ENCODE results near the gene NDEL1. TPM values are rescaled to one million over a fixed set of nuclear protein-coding genes. Genes with fewer than 3 reads are reported as not detected.

The NDEL1 gene
- total RNA-seq, 4 donors from 2014 or later: 58.1 to 67.3 (median 63.4) TPM

GRCh38 chr17:8477171-8477570 lies 41.5 kb downstream of the NDEL1 start:
- H3K27ac ChIP-seq: no peak overlapping the region
- WGBS, 2 donors (ENCODE audit: low coverage in 1 of 2): 60% methylated on average over 1 of the region's 8 CpGs; no CpG with 5 or more reads in 1 of the 2 donors

GRCh38 chr17:8477715-8478441 lies 42.2 kb downstream of the NDEL1 start:
- Histone ChIP-seq H3K9me3 (no peaks in the 10 kb centered on the region), H3K36me3 (peaks cover 0 to 96% of the 10 kb centered on the region in 2 donors), H3K27ac (no peak overlapping the region), H3K4me3 (no peak overlapping the region), H3K4me1 (peaks cover 0 to 27% (median 10%) of the 10 kb centered on the region in 3 donors), H3K27me3 (no peaks in the 10 kb centered on the region)
- TF ChIP-seq CTCF (IDR thresholded peaks at IDR 0.05): no peak
- TF ChIP-seq EP300 (IDR thresholded peaks at IDR 0.05): no peak
- TF ChIP-seq POLR2AphosphoS5 (IDR thresholded peaks at IDR 0.05): no peak
- TF ChIP-seq POLR2A (IDR thresholded peaks at IDR 0.05): no peak
- WGBS, 2 donors (ENCODE audit: low coverage in 1 of 2): 86 to 88% methylated on average over 18 to 20 of the region's 22 CpGs
- ATAC-seq: no peak

More at GRCh38 chr17:8477171-8477570, 41.5 kb downstream of the NDEL1 start:
- Histone ChIP-seq H3K27me3 (no peaks in the 10 kb centered on the region), H3K9me3 (no peaks in the 10 kb centered on the region), H3K36me3 (peaks cover 0 to 96% of the 10 kb centered on the region in 2 donors), H3K4me1 (peaks cover 0 to 27% (median 10%) of the 10 kb centered on the region in 3 donors), H3K4me3 (no peak overlapping the region)
- TF ChIP-seq POLR2A (IDR thresholded peaks at IDR 0.05) (no peak), POLR2AphosphoS5 (IDR thresholded peaks at IDR 0.05) (no peak), EP300 (IDR thresholded peaks at IDR 0.05) (no peak), CTCF (IDR thresholded peaks at IDR 0.05) (no peak)
- ATAC-seq: no peak

GRCh38 chr17:8479431-8479947 lies 43.8 kb downstream of the NDEL1 start:
- peaks cover 0 to 96% of the 10 kb centered on the region in 2 donors for H3K36me3 ChIP-seq
- no peak overlapping the region for H3K4me3 ChIP-seq
- 18 to 26% methylated on average over 3 to 10 of the region's 11 CpGs for WGBS, 2 donors (ENCODE audit: low coverage in 1 of 2)
- H3K4me1 ChIP-seq: peaks cover 0 to 27% (median 10%) of the 10 kb centered on the region in 3 donors
- peak overlapping the region in 3 of 4 donors; percentile 61 to 75 (median 69) for H3K27ac ChIP-seq
- no peaks in the 10 kb centered on the region for H3K9me3 ChIP-seq
- no peaks in the 10 kb centered on the region for H3K27me3 ChIP-seq
- ATAC-seq: peak; percentile 89
- TF ChIP-seq POLR2AphosphoS5 (IDR thresholded peaks at IDR 0.05): peak; percentile 89
- TF ChIP-seq EP300 (IDR thresholded peaks at IDR 0.05): no peak
- no peak for TF ChIP-seq CTCF (IDR thresholded peaks at IDR 0.05)

- H3K27ac ChIP-seq: peak overlapping the region in 3 of 4 donors; percentile 61 to 75 (median 69)
- H3K4me1 ChIP-seq: peaks cover 0 to 27% (median 10%) of the 10 kb centered on the region in 3 donors
- WGBS, 2 donors (ENCODE audit: low coverage in 1 of 2): 73 to 83% methylated on average over 4 to 11 of the region's 33 CpGs
- no peak overlapping the region for H3K4me3 ChIP-seq
- peaks cover 0 to 1% (median 0%) of the 10 kb centered on the region in 3 donors for H3K9me3 ChIP-seq
- ATAC-seq: no peak
- H3K27me3 ChIP-seq: no peaks in the 10 kb centered on the region
- H3K36me3 ChIP-seq: peaks cover 0 to 93% of the 10 kb centered on the region in 2 donors
- TF ChIP-seq POLR2AphosphoS5 (IDR thresholded peaks at IDR 0.05): no peak
- TF ChIP-seq EP300 (IDR thresholded peaks at IDR 0.05): no peak
- no peak for TF ChIP-seq POLR2A (IDR thresholded peaks at IDR 0.05)
- TF ChIP-seq CTCF (IDR thresholded peaks at IDR 0.05): no peak
These were observed 44.6 kb downstream of the NDEL1 start for GRCh38 chr17:8480011-8480976.
